PC-9 (cell line): ENCODE measurements around the gene NEUROG3.

ENCODE experiments used
- CTCF ChIP-seq: fragments of 200-600 bp; sonication (generic); conservative IDR thresholded peaks from 2 replicates; pipeline ENCODE4 v1.6.1; 2017; ENCODE audit warnings: mixed run types, antibody characterized with exemption, mild to moderate bottlenecking, moderate library complexity
- EZH2 ChIP-seq: fragments of 200-600 bp; sonication (generic); IDR thresholded peaks from 2 replicates; pipeline ENCODE4 v1.8.0; 2017; ENCODE audit warnings: antibody characterized with exemption, low read depth

DNA sequence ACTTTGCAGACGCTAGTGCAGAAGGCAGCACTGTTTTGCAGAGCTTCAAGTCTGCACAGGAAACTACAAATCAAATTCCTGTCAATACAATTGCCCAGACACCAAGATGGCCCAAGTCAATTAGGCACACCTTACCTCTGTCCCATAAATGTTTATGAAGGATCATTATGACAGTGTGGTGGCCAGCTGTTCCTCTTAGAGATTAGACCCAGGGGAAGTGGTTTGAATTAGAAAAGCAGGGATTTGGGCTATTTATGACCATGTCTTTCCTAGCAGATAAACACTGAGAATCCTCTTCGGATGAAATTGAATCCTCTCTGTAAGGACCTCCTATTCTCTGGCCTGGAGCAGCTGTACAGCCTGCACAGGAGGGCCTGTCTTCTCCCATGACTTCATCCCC lies 9.9 kb upstream of the NEUROG3 start:
- no peak for TF ChIP-seq CTCF
- no peak for TF ChIP-seq EZH2
